Measurements from ENCODE around the gene NEDD4L. TPM values are rescaled to one million over a fixed set of nuclear protein-coding genes. Genes with fewer than 3 reads are reported as not detected.

NEDD4L gene
- total and polyA plus RNA-seq, 8 donors = 45.0 to 113 (median 66.4) TPM

DNA sequence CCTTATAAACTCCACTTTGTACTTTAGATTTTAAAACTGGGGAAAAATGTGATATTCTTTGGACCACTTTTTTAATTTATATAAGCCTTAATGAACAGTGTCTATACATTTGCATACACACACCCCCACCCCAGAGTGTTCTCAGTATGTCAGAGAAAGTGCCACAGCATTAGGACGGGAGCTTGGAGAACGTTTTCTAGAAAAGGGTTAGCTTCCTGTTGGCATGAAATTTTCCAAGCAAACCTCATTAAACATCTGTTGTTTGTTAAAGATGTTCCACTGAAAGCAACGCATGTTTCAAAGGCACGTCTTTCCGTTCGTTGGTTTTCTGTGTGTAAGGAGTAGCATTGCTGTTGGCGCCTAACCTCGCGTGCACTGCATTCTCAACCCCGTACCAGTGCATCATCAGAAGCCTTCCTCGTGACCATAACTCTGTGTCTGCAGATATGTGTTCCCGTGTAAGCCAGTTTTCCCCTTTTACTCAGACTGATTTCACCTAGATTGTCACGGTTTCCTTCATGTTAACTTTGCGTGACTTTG lies 356.4 kb downstream of the NEDD4L start:
- intact Hi-C loops (cut with DNase I) = no loop called here
- Histone ChIP-seq H3K9me3 (no peaks in the 10 kb centered on the region), H3K4me1 (peaks cover 9 to 15% (median 10%) of the 10 kb centered on the region in 3 donors), H3K36me3 (peaks cover 0 to 9% (median 5%) of the 10 kb centered on the region in 3 donors), H3K4me3 (no peak overlapping the region), H3K27me3 (no peaks in the 10 kb centered on the region), H3K27ac (no peak overlapping the region)
- WGBS, 2 donors = 77 to 82% methylated on average over 14 of the region's 14 CpGs
- FAIRE-seq (no peak), DNase-seq (no peak), ATAC-seq (no peak)
- TF ChIP-seq, protein P1, sequence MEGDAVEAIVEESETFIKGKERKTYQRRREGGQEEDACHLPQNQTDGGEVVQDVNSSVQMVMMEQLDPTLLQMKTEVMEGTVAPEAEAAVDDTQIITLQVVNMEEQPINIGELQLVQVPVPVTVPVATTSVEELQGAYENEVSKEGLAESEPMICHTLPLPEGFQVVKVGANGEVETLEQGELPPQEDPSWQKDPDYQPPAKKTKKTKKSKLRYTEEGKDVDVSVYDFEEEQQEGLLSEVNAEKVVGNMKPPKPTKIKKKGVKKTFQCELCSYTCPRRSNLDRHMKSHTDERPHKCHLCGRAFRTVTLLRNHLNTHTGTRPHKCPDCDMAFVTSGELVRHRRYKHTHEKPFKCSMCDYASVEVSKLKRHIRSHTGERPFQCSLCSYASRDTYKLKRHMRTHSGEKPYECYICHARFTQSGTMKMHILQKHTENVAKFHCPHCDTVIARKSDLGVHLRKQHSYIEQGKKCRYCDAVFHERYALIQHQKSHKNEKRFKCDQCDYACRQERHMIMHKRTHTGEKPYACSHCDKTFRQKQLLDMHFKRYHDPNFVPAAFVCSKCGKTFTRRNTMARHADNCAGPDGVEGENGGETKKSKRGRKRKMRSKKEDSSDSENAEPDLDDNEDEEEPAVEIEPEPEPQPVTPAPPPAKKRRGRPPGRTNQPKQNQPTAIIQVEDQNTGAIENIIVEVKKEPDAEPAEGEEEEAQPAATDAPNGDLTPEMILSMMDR (IDR thresholded peaks at IDR 0.05) = no peak

DNA sequence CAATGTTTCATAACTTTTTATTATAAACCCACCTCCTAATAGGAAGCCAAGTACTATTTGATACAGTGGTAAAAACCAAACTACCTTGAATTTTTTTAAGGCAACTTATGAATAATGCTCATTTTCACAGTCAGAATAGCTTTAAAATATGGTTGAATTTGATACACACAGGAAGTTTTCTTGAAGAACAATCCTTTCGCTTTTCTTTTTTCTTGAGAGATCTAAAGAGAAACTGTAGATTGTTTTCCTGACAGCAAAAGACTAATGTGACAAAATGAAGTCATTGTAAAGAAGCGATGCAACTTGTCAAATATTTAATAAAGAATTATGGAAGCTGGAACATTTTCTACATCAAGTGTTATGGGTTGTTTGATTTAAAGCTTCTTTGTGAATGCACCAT lies 357.2 kb downstream of the NEDD4L start:
- ATAC-seq (no peak), FAIRE-seq (no peak), DNase-seq (no peak)
- TF ChIP-seq, protein P1 (IDR thresholded peaks at IDR 0.05) = no peak
- H3K36me3 ChIP-seq = peaks cover 0 to 7% (median 3%) of the 10 kb centered on the region in 3 donors
- H3K4me3 ChIP-seq = no peak overlapping the region
- H3K27ac ChIP-seq = no peak overlapping the region
- WGBS, 2 donors = 90 to 91% methylated on average over 2 of the region's 2 CpGs
- no peaks in the 10 kb centered on the region for H3K27me3 ChIP-seq
- no peaks in the 10 kb centered on the region for H3K9me3 ChIP-seq
- intact Hi-C loops (cut with DNase I) = no loop called here
- H3K4me1 ChIP-seq = peaks cover 9 to 15% (median 10%) of the 10 kb centered on the region in 3 donors

GRCh38 chr18:58402247-58402646 lies 358.2 kb downstream of the NEDD4L start:
- 18 to 22% methylated on average over 9 of the region's 9 CpGs for WGBS, 2 donors
- TF ChIP-seq, protein P1 (IDR thresholded peaks at IDR 0.05) = no peak
- ATAC-seq = peak; percentile 67 to 78 (median 74)
- Histone ChIP-seq H3K9me3 (no peaks in the 10 kb centered on the region), H3K27me3 (no peaks in the 10 kb centered on the region), H3K36me3 (no peaks in the 10 kb centered on the region), H3K4me3 (no peak overlapping the region), H3K4me1 (peaks cover 10 to 16% (median 13%) of the 10 kb centered on the region in 3 donors), H3K27ac (no peak overlapping the region)
- no peak for FAIRE-seq
- DNase-seq = peak in 4 of 6 donors; percentile 44 to 68 (median 48)
- intact Hi-C loops (cut with DNase I) = no loop called here

- no peak for DNase-seq
- H3K4me3 ChIP-seq = no peak overlapping the region
- no peaks in the 10 kb centered on the region for H3K27me3 ChIP-seq
- peaks cover 10 to 21% (median 17%) of the 10 kb centered on the region in 3 donors for H3K4me1 ChIP-seq
- intact Hi-C loops (cut with DNase I) = no loop called here
- 70 to 74% methylated on average over 13 of the region's 13 CpGs for WGBS, 2 donors
- peak in 3 of 4 donors; percentile 6 to 22 (median 7) for ATAC-seq
- peak overlapping the region in 2 of 4 donors; percentile 8 to 53 for H3K27ac ChIP-seq
- no peaks in the 10 kb centered on the region for H3K9me3 ChIP-seq
- FAIRE-seq = no peak
- TF ChIP-seq, protein P1 (IDR thresholded peaks at IDR 0.05) = no peak
- H3K36me3 ChIP-seq = no peaks in the 10 kb centered on the region
Observed at GRCh38 chr18:58402951-58403702, 359.1 kb downstream of the NEDD4L start.

Measured in pancreas (tissue), 10 donors.